ENCODE data around the gene IL34.

Gene IL34

DNA sequence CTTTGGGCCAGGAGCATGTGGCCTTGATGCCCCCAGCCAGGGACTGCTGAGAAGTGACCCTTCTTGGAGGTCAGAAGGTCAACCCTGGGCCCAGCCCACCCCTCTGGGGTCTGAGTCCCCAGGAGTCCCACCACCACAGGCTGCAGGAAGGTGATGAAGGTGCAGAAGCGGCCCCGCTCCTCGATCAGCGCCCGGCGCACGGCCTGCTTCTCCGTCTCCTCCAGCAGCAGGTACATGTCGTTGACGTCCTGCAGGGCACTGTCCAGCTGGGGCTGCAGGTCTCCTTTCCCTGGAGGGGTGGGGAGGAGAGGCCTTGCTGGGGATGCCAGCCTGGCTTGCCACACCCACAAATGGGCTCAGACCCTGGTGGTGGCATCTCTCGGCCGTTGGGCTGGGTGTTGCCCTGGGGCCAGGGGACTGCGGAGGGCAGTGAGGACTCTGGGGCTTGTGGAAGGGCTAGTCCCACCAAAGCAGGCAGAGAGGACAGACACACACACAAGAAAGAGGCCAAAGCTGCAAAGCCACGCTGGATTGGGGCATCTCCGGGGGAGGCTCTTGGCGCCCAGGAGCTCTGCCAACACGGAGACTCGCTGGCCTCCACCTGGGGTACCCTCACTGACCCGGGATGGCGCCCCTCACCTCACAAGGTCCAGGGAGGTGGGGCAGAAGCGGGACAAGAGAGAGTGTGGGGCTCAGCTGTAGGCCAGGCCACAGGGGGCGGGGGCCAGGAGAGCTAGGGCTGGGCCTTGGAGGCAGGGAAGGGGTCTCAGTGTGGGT lies 31.9 kb downstream of the IL34 start:
- no peaks in the 10 kb centered on the region for H3K9me2 ChIP-seq (replicated peaks; ENCODE audit: insufficient read depth, low read length)
- no peaks in the 10 kb centered on the region for H3K4me1 ChIP-seq (ENCODE audit: low read length)
- no peak for DNase-seq
- no peaks in the 10 kb centered on the region for H3K27me3 ChIP-seq (replicated peaks; ENCODE audit: insufficient read depth, low read length)
- H4K20me1 ChIP-seq (ENCODE audit: insufficient read depth, low read length), result no peaks in the 10 kb centered on the region
- H3K36me3 ChIP-seq (replicated peaks; ENCODE audit: insufficient read depth, low read length), result no peaks in the 10 kb centered on the region
- no peak overlapping the region for H3K27ac ChIP-seq (ENCODE audit: low read length)
- H3K4me2 ChIP-seq (ENCODE audit: low read depth, low read length), result no peak overlapping the region
- no peaks in the 10 kb centered on the region for H3K79me2 ChIP-seq (ENCODE audit: low read length)
- no peak overlapping the region for H3K9ac ChIP-seq (ENCODE audit: low read length)
- H2AFZ ChIP-seq (ENCODE audit: low read length), result no peak overlapping the region
- TF ChIP-seq, protein P1, sequence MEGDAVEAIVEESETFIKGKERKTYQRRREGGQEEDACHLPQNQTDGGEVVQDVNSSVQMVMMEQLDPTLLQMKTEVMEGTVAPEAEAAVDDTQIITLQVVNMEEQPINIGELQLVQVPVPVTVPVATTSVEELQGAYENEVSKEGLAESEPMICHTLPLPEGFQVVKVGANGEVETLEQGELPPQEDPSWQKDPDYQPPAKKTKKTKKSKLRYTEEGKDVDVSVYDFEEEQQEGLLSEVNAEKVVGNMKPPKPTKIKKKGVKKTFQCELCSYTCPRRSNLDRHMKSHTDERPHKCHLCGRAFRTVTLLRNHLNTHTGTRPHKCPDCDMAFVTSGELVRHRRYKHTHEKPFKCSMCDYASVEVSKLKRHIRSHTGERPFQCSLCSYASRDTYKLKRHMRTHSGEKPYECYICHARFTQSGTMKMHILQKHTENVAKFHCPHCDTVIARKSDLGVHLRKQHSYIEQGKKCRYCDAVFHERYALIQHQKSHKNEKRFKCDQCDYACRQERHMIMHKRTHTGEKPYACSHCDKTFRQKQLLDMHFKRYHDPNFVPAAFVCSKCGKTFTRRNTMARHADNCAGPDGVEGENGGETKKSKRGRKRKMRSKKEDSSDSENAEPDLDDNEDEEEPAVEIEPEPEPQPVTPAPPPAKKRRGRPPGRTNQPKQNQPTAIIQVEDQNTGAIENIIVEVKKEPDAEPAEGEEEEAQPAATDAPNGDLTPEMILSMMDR (IDR thresholded peaks at IDR 0.05; ENCODE audit: low read length), result no peak
- TF ChIP-seq EZH2 (optimal IDR thresholded peaks at IDR 0.05; ENCODE audit: low read depth, low read length), result no peak
- no peak for TF ChIP-seq EZH2phosphoT487 (IDR thresholded peaks at IDR 0.05; ENCODE audit: low read length)
- no peaks in the 10 kb centered on the region for H3K9me3 ChIP-seq (replicated peaks; ENCODE audit: insufficient read depth, low read length)
- H3K4me3 ChIP-seq (ENCODE audit: low read length), result no peak overlapping the region
- H3F3A ChIP-seq (ENCODE audit: insufficient read depth, low read length), result no peaks in the 10 kb centered on the region

DNA sequence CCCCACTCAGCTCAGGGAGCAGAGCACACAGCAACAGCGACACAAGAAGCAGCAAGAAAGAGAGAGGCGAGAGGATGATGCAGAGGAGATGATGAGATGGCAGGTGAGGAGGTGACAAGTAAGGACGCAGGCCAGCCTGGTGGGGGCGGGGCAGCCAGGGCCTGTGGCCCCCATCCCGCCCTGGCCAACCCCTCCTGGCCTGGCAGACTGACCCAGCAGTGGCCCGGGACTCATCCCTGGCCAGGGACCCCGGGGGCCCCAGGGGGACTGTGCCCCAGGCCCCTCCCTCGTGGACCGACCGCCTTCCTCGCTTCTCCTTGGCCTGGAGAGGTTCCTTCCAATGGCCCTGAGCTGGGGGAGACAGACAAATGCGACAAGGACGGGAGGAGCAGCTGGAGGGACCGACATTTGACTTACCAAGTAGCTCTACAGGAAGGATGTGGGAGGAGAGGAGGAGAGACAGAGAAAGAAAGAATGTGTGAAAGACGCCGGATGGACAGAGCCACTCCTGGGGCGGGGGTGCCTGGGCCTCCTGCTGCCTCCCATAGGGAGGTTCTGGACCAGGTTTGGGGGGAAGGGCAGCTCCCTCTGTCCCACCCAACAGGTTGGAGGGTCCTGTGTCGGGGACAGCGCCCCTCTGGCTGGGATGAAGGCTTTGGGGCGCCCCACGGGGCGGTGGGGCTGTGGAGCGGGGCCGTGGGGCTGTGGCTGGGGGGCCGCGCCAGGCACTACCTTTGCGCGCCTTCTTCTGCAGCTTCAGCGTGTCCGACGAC lies 32.7 kb downstream of the IL34 start:
- DNase-seq, result no peak
- Histone ChIP-seq H3K27me3 (replicated peaks; ENCODE audit: insufficient read depth, low read length) (no peaks in the 10 kb centered on the region), H3K4me2 (ENCODE audit: low read depth, low read length) (no peak overlapping the region), H3K4me1 (ENCODE audit: low read length) (no peaks in the 10 kb centered on the region), H3K79me2 (ENCODE audit: low read length) (no peaks in the 10 kb centered on the region), H3K4me3 (ENCODE audit: low read length) (no peak overlapping the region), H3K9ac (ENCODE audit: low read length) (no peak overlapping the region), H3F3A (ENCODE audit: insufficient read depth, low read length) (no peaks in the 10 kb centered on the region), H4K20me1 (ENCODE audit: insufficient read depth, low read length) (no peaks in the 10 kb centered on the region), H3K9me2 (replicated peaks; ENCODE audit: insufficient read depth, low read length) (no peaks in the 10 kb centered on the region), H2AFZ (ENCODE audit: low read length) (no peak overlapping the region), H3K9me3 (replicated peaks; ENCODE audit: insufficient read depth, low read length) (no peaks in the 10 kb centered on the region), H3K27ac (ENCODE audit: low read length) (no peak overlapping the region), H3K36me3 (replicated peaks; ENCODE audit: insufficient read depth, low read length) (no peaks in the 10 kb centered on the region)
- TF ChIP-seq, protein P1 (IDR thresholded peaks at IDR 0.05; ENCODE audit: low read length), result no peak
- TF ChIP-seq EZH2 (optimal IDR thresholded peaks at IDR 0.05; ENCODE audit: low read depth, low read length), result no peak
- TF ChIP-seq EZH2phosphoT487 (IDR thresholded peaks at IDR 0.05; ENCODE audit: low read length), result no peak

DNA sequence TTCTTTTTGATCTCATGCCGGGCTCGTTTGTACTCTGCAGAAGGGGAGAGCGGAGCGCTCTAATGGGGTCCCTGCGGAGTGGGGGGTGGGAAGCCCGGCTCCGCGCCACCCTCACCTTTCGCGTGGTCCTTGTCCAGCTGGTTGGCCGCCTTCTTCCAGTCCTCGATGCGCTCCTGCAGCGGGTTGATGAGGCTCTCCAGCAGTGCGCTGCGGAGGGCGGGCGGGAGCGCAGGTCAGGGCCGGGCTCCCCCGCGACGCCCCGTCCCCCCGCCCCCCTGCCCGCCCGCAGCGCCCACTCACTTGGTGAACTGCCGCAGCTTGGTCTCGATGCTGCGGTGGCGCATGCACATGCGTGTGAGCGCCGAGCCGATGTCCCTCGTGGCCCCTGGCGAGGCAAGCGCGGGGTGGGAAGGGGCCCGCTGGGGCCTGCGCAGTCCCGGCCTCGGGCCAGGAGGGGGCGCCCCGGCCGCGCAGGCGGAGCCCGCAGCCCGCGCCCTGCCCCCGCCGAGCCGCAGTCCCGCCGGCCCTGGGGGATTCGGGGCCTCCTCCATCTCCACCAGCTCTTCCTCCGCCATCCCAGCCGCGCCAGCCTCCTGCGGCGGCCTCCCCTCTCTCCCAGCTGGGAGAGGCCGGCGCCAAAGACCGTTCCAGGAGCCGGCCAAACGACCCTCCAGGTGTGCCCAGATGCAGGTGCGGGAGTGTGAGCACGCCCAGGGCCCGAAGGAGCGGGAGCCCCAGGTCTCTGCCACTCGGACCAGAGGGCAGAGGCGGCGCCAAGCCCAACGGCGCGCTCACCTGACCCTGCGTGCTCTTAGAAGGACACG lies 33.5 kb downstream of the IL34 start:
- Histone ChIP-seq H3K79me2 (ENCODE audit: low read length) (no peaks in the 10 kb centered on the region), H3K27ac (ENCODE audit: low read length) (no peak overlapping the region), H2AFZ (ENCODE audit: low read length) (no peak overlapping the region), H3K9me2 (replicated peaks; ENCODE audit: insufficient read depth, low read length) (no peaks in the 10 kb centered on the region), H3F3A (ENCODE audit: insufficient read depth, low read length) (no peaks in the 10 kb centered on the region), H3K4me3 (ENCODE audit: low read length) (no peak overlapping the region), H3K4me1 (ENCODE audit: low read length) (no peaks in the 10 kb centered on the region), H3K9me3 (replicated peaks; ENCODE audit: insufficient read depth, low read length) (no peaks in the 10 kb centered on the region), H4K20me1 (ENCODE audit: insufficient read depth, low read length) (no peaks in the 10 kb centered on the region), H3K9ac (ENCODE audit: low read length) (no peak overlapping the region), H3K4me2 (ENCODE audit: low read depth, low read length) (no peak overlapping the region; the same call in 1 of the 2 replicates), H3K27me3 (replicated peaks; ENCODE audit: insufficient read depth, low read length) (no peaks in the 10 kb centered on the region; the same call in 1 of the 2 replicates), H3K36me3 (replicated peaks; ENCODE audit: insufficient read depth, low read length) (no peaks in the 10 kb centered on the region)
- TF ChIP-seq EZH2 (optimal IDR thresholded peaks at IDR 0.05; ENCODE audit: low read depth, low read length), result no peak
- TF ChIP-seq, protein P1 (IDR thresholded peaks at IDR 0.05; ENCODE audit: low read length), result 0 out of 2 replicates have a peak, but pooled peaks have one; percentile 5
- DNase-seq, result no peak
